GM12878 (cell line): ENCODE results near the gene MATN1. TPM values are rescaled to one million over a fixed set of nuclear protein-coding genes. Genes with fewer than 3 reads are reported as not detected.

ENCODE experiments used
- ATAC-seq: fragments of 200-7000 bp; cut with Tn5 transposase; 3 replicates; pipeline ENCODE4 v1.9.1; 2020; ENCODE audit warnings: mild to moderate bottlenecking, moderate library complexity
- BruUV-seq: library from RNA; stranded (reverse); fragments of 400-500 nt; replicated peaks from 2 replicates; lab custom pipeline; 2021; lab: Mats Ljungman, UMichigan
- CTCF ChIA-PET: fragments of 300-600 bp; sonication (Branson Sonifier 250); formaldehyde crosslinking; extraction: SDS; loops from one replicate; lab custom pipeline; 2021; ENCODE audit warnings: inconsistent platforms; lab: Yijun Ruan, JAX
- POLR2A ChIA-PET: fragments of 350-600 bp; formaldehyde crosslinking; extraction: SDS; loops from one replicate; lab custom pipeline; 2021; ENCODE audit warnings: inconsistent platforms; lab: Charles Lee
- RAD21 ChIA-PET: fragments of 300-600 bp; sonication (Branson Sonifier 250); formaldehyde crosslinking; loops from one replicate; lab custom pipeline; 2023; ENCODE audit warnings: antibody characterized with exemption; ENCODE audit not compliant: unreplicated experiment; lab: Charles Lee
- SMC1A ChIA-PET: fragments of 300-600 bp; sonication (Branson Sonifier 250); formaldehyde crosslinking; loops from one replicate; lab custom pipeline; 2023; ENCODE audit not compliant: unreplicated experiment, uncharacterized antibody; lab: Charles Lee
- DNase-seq: peaks from one replicate; pipeline ENCODE4 v3.0.0-alpha.2; 2011; ENCODE audit warnings: low read depth, low spot score
- FAIRE-seq: peaks from 3 replicates; lab custom pipeline; 2011; peaks lifted over from hg19 to GRCh38; lab: Jason Lieb, UNC
- H2AFZ ChIP-seq: 2 replicates; pipeline ENCODE4 v1.6.0; 2011; ENCODE audit warnings: low read depth, low read length, control low read depth; ENCODE audit not compliant: control insufficient read depth
- H3K27ac ChIP-seq: 2 replicates; pipeline ENCODE4 v1.5.1; 2011; ENCODE audit warnings: control low read depth; ENCODE audit not compliant: control insufficient read depth, insufficient read depth
- H3K27me3 ChIP-seq, 2 experiments: replicated peaks in 1 of 2; 2 replicates each; pipeline versions ENCODE4 v1.6.0 to v1.6.1; 2011; ENCODE audit warnings: low read length in 1 of 2; ENCODE audit not compliant: control insufficient read depth in 2 of 2, insufficient read depth in 2 of 2
- H3K36me3 ChIP-seq, 2 experiments: 2 replicates each; pipeline ENCODE4 v1.5.1; 2011; ENCODE audit warnings: low read length in 1 of 2; ENCODE audit not compliant: control insufficient read depth in 2 of 2, insufficient read depth in 2 of 2
- H3K4me1 ChIP-seq: 2 replicates; pipeline ENCODE4 v1.6.1; 2011; ENCODE audit warnings: mild to moderate bottlenecking, low read length, moderate library complexity, mixed read lengths; ENCODE audit not compliant: control insufficient read depth, insufficient read depth
- H3K4me2 ChIP-seq: 2 replicates; pipeline ENCODE4 v1.6.0; 2011; ENCODE audit warnings: control low read depth; ENCODE audit not compliant: control insufficient read depth, insufficient read depth
- H3K4me3 ChIP-seq: fragments of 200-600 bp; sonication (generic); 2 replicates; pipeline ENCODE4 v1.5.1; 2016
- H3K79me2 ChIP-seq: 2 replicates; pipeline ENCODE4 v1.6.0; 2011; ENCODE audit warnings: low read length; ENCODE audit not compliant: control insufficient read depth, insufficient read depth
- H3K9ac ChIP-seq: 2 replicates; pipeline ENCODE4 v1.8.0; 2011; ENCODE audit warnings: low read length, control low read depth, mixed read lengths; ENCODE audit not compliant: control insufficient read depth, insufficient read depth
- H3K9me3 ChIP-seq: replicated peaks from 3 replicates; pipeline ENCODE4 v1.5.1; 2011; ENCODE audit warnings: mild to moderate bottlenecking, low read length; ENCODE audit not compliant: control insufficient read depth, insufficient read depth
- H4K20me1 ChIP-seq: 2 replicates; pipeline ENCODE4 v1.6.0; 2011; ENCODE audit not compliant: control insufficient read depth, insufficient read depth
- ETV6 ChIP-seq, 2 experiments: fragments of 450-650 bp in 1 of 2; IDR thresholded peaks in 1 of 2; conservative IDR thresholded peaks in 1 of 2; 2 replicates each; pipeline ENCODE4 v1.6.1; 2014; ENCODE audit warnings: antibody characterized with exemption in 1 of 2, borderline replicate concordance in 1 of 2, low read depth in 1 of 2, mild to moderate bottlenecking in 1 of 2, moderate library complexity in 1 of 2
- KDM1A ChIP-seq: fragments of 200-600 bp; sonication (generic); IDR thresholded peaks from 2 replicates; pipeline ENCODE4 v1.6.1; 2016; ENCODE audit warnings: borderline replicate concordance
- MEF2A ChIP-seq: IDR thresholded peaks from 2 replicates; pipeline ENCODE4 v1.6.1; 2011; ENCODE audit warnings: low read depth, mild to moderate bottlenecking, low read length, moderate library complexity; ENCODE audit not compliant: insufficient read depth
- SRF ChIP-seq, 2 experiments: IDR thresholded peaks; 2 replicates each; pipeline ENCODE4 v1.6.1; 2011; ENCODE audit warnings: low read depth in 2 of 2, low read length in 2 of 2, mild to moderate bottlenecking in 1 of 2, moderate library complexity in 1 of 2
- TCF12 ChIP-seq: IDR thresholded peaks from 2 replicates; pipeline ENCODE4 v1.6.1; 2011; ENCODE audit warnings: low read depth, mild to moderate bottlenecking, low read length
- ZNF217 ChIP-seq: fragments of 450-650 bp; IDR thresholded peaks from 2 replicates; pipeline ENCODE4 v1.6.1; 2017; ENCODE audit warnings: antibody characterized with exemption, mild to moderate bottlenecking
- WGBS: methylation state at CpG from one replicate; pipeline ENCODE4 v1.1.6; 2016; ENCODE audit warnings: low lambda C conversion rate; ENCODE audit not compliant: insufficient replicate concordance, insufficient coverage; ENCODE audit errors: missing lambda C conversion rate; 5-methylcytosine and 5-hydroxymethylcytosine counted together
- in situ Hi-C: fragments of 300-500 bp; cut with MboI; formaldehyde crosslinking; loops from 9 replicates; pipeline ENCODE4 v1.14.3; 2018; ENCODE audit warnings: mixed read lengths
- intact Hi-C: fragments of 100-400 bp; cut with micrococcal nuclease; formaldehyde crosslinking; loops from one replicate; pipeline ENCODE4 v1.14.2; 2022; ENCODE audit not compliant: unreplicated experiment
- polyA plus RNA-seq, 11 experiments: library from polyadenylated mRNA; depleted of rRNA in 4 of 11; unstranded in 6 of 11; stranded (reverse) in 5 of 11; fragments of >200 nt; fragmentation: Nextera tagmentation in 4 of 11; fragmentation: Illumina TruSeq in 1 of 11; extraction: Ambion mirVana in 4 of 11; extraction: Trizol in 1 of 11; gene quantifications; 1 replicate in 1 of 11; 2 replicates in 10 of 11; pipeline versions ENCODE4 v1.2.1 to v1.2.3, GENCODE V29; 2011 to 2016; ENCODE audit warnings: inconsistent platforms in 2 of 11, missing spikeins in 2 of 11, low read depth in 1 of 11
- total RNA-seq, 4 experiments: library from RNA; depleted of rRNA in 3 of 4; stranded (reverse); fragments of >200 nt in 3 of 4; fragmentation: Illumina TruSeq in 1 of 4; extraction: Trizol in 1 of 4; gene quantifications; 2 replicates each; pipeline versions ENCODE4 v1.2.1 to v1.2.3, GENCODE V29; 2013 to 2021
- TF ChIP-seq, protein P1 (sequence below): IDR thresholded peaks from 2 replicates; pipeline ENCODE4 v1.6.1; 2012; ENCODE audit warnings: mild to moderate bottlenecking, low read depth, low read length
- TF ChIP-seq, protein P2 (sequence below): fragments of 450-650 bp; IDR thresholded peaks from 2 replicates; pipeline ENCODE4 v1.6.1; 2017; ENCODE audit warnings: antibody characterized with exemption, mild to moderate bottlenecking, moderate library complexity
- TF ChIP-seq, protein P3 (sequence below): fragments of 450-650 bp; IDR thresholded peaks from 2 replicates; pipeline ENCODE4 v1.6.1; 2014; ENCODE audit warnings: mild to moderate bottlenecking

MATN1 gene
- total and polyA plus RNA-seq, 10 of the 15 experiments (the other 5 are each of a cell fraction or from before 2014, with no cell fraction given) = 0.04 to 0.50 (median 0.10) TPM; not detected in 1

DNA sequence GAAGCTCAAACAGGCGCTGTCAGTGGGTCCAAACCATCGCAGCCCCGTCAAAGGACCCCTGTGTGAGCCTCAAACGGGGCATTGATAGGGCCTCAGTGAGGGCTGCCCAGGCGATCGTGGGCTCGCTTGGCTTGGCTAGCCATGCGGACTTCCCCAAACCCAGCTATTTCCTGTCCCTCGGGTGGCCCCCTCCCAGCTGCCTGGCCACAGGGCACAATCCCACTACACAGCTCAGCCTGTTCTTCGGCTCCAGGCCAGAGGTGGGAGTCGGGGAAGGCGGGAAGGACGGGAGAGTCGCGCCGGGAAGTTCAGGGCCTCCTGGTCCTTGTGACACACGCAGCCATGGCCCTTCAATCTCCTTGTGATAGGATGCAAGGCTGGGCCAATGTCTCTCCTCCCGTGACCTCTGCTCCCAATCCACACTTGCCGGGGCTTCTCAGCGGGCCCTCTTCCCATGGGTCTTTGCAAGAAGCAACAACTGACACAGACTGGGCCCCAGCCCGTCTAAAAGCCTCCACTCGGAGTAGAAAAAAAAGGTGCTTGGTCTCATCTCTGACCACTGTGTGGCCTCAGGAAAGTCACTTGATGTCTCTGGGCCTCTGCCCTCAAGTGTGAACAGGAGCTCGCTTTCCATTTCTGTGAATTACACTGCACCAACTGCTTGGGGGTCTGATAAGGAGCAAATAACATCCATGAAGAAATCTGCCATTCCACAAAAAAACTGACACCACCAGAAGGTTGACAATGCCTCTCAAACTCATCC, 7.1 kb upstream of the MATN1 start (continued):
- TF ChIP-seq, protein P1, sequence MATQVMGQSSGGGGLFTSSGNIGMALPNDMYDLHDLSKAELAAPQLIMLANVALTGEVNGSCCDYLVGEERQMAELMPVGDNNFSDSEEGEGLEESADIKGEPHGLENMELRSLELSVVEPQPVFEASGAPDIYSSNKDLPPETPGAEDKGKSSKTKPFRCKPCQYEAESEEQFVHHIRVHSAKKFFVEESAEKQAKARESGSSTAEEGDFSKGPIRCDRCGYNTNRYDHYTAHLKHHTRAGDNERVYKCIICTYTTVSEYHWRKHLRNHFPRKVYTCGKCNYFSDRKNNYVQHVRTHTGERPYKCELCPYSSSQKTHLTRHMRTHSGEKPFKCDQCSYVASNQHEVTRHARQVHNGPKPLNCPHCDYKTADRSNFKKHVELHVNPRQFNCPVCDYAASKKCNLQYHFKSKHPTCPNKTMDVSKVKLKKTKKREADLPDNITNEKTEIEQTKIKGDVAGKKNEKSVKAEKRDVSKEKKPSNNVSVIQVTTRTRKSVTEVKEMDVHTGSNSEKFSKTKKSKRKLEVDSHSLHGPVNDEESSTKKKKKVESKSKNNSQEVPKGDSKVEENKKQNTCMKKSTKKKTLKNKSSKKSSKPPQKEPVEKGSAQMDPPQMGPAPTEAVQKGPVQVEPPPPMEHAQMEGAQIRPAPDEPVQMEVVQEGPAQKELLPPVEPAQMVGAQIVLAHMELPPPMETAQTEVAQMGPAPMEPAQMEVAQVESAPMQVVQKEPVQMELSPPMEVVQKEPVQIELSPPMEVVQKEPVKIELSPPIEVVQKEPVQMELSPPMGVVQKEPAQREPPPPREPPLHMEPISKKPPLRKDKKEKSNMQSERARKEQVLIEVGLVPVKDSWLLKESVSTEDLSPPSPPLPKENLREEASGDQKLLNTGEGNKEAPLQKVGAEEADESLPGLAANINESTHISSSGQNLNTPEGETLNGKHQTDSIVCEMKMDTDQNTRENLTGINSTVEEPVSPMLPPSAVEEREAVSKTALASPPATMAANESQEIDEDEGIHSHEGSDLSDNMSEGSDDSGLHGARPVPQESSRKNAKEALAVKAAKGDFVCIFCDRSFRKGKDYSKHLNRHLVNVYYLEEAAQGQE = no peak
- TF ChIP-seq MEF2A (no peak), SRF (IDR thresholded peaks at IDR 0.05; ENCODE audit: low read depth in 2 of 2, low read length in 2 of 2) (no peak)

DNA sequence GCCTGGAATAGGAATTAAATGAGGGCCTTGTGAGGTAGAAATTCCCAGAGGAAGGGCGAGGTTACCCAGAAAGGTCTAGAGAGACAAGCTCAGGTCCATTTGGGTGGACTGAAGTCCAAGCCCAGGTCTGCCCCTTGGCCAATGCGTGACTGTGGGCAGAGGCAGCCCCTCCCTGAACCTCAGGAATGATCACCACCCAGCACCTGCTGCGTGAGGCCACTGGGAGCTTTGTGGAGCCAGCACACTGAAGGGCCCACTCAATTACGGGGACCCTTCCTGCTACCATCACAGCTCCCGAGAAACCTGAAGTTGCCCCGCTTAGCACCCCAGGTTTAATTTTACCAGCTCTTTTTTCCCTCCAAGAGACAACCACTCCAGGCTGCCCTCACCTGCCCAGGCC, 6.5 kb upstream of the MATN1 start:
- no peaks in the 10 kb centered on the region for H3K9me3 ChIP-seq
- H2AFZ ChIP-seq = no peak overlapping the region
- ChIA-PET RAD21 (interaction anchor here (0.8 to 15.6 kb wide), 13 partner anchors 9 to 51 kb away, joined by 4 to 538 read pairs (median 8); partner anchors contain the start of gene LAPTM5), POLR2A (interaction anchor here (1.4 to 7.0 kb wide), 6 partner anchors 11 to 29 kb away, joined by 3 to 96 read pairs (median 12); partner anchors contain the start of gene LAPTM5), SMC1A (interaction anchor here (0.9 to 21.5 kb wide), 5 partner anchors 10 to 50 kb away, joined by 4 to 556 read pairs (median 18); partner anchors contain the start of gene LAPTM5), CTCF (interaction anchor here (0.6 to 11.2 kb wide), 12 partner anchors 10 to 1598 kb away, joined by 3 to 221 read pairs (median 6); no protein-coding TSS in a partner anchor)
- H3K27me3 ChIP-seq = no peaks in the 10 kb centered on the region
- no TSS peak for BruUV-seq
- intact Hi-C loops = no loop called here
- no peak for DNase-seq
- WGBS = 70% methylated on average over 6 of the region's 6 CpGs
- peak overlapping the region; percentile 61 for H3K27ac ChIP-seq
- ATAC-seq = peak; percentile 1
- peak overlapping the region; percentile 62 for H3K4me2 ChIP-seq
- H3K4me1 ChIP-seq = peaks cover 23% of the 10 kb centered on the region
- no peaks in the 10 kb centered on the region for H3K79me2 ChIP-seq
- H3K36me3 ChIP-seq = peaks cover 13 to 15% of the 10 kb centered on the region in 2 experiments; a peak in 3 of 4 replicates
- no peak overlapping the region for H3K4me3 ChIP-seq
- H4K20me1 ChIP-seq = no peaks in the 10 kb centered on the region
- H3K9ac ChIP-seq = peak overlapping the region; percentile 51; the same call in 1 of the 2 replicates
- in situ Hi-C loops = loop anchor here (10.0 kb wide), 1 partner anchor 45 kb away; no protein-coding TSS in a partner anchor
- FAIRE-seq = no peak
- TF ChIP-seq TCF12 (no peak), ZNF217 (no peak), ETV6 (conservative IDR thresholded peaks at IDR 0.05 in 1 of 2, IDR thresholded peaks at IDR 0.05 in 1 of 2; ENCODE audit: borderline replicate concordance in 1 of 2, low read depth in 1 of 2) (no peak), KDM1A (no peak)
- TF ChIP-seq, protein P2, sequence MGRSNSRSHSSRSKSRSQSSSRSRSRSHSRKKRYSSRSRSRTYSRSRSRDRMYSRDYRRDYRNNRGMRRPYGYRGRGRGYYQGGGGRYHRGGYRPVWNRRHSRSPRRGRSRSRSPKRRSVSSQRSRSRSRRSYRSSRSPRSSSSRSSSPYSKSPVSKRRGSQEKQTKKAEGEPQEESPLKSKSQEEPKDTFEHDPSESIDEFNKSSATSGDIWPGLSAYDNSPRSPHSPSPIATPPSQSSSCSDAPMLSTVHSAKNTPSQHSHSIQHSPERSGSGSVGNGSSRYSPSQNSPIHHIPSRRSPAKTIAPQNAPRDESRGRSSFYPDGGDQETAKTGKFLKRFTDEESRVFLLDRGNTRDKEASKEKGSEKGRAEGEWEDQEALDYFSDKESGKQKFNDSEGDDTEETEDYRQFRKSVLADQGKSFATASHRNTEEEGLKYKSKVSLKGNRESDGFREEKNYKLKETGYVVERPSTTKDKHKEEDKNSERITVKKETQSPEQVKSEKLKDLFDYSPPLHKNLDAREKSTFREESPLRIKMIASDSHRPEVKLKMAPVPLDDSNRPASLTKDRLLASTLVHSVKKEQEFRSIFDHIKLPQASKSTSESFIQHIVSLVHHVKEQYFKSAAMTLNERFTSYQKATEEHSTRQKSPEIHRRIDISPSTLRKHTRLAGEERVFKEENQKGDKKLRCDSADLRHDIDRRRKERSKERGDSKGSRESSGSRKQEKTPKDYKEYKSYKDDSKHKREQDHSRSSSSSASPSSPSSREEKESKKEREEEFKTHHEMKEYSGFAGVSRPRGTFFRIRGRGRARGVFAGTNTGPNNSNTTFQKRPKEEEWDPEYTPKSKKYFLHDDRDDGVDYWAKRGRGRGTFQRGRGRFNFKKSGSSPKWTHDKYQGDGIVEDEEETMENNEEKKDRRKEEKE = no peak
- TF ChIP-seq, protein P3, sequence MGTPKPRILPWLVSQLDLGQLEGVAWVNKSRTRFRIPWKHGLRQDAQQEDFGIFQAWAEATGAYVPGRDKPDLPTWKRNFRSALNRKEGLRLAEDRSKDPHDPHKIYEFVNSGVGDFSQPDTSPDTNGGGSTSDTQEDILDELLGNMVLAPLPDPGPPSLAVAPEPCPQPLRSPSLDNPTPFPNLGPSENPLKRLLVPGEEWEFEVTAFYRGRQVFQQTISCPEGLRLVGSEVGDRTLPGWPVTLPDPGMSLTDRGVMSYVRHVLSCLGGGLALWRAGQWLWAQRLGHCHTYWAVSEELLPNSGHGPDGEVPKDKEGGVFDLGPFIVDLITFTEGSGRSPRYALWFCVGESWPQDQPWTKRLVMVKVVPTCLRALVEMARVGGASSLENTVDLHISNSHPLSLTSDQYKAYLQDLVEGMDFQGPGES = no peak
